ENCODE data around the gene GIPC2. TPM values are rescaled to one million over a fixed set of nuclear protein-coding genes. Genes with fewer than 3 reads are reported as not detected.

GIPC2 gene
- polyA plus RNA-seq, 2 of the 4 experiments (the other 2 are of a cell fraction): 0.06 TPM; not detected in 1

GRCh38 chr1:78032996-78033796 is 12.6 kb upstream of the GIPC2 start:
- Histone ChIP-seq H3K4me1 (peaks cover 4% of the 10 kb centered on the region; the same call in 1 of the 3 replicates), H3K9me3 (no peaks in the 10 kb centered on the region), H3K27ac (no peak overlapping the region), H3K4me2 (no peak overlapping the region), H3K4me3 (no peak overlapping the region)
- no peak for DNase-seq (ENCODE audit: low read depth in 1 of 2, low spot score in 1 of 2)
- ChIA-PET POLR2A (interaction anchor here (1.5 kb wide), 1 partner anchor 29 kb away, joined by 3 read pairs; the partner anchor contains the start of gene DNAJB4), CTCF (interaction anchor here (0.8 to 0.9 kb wide), 2 partner anchors 81 to 82 kb away, joined by 3 read pairs; no protein-coding TSS in a partner anchor)
- WGBS (ENCODE audit: missing lambda C conversion rate): 51% methylated on average over 4 of the region's 4 CpGs
- TF ChIP-seq BCL3 (IDR thresholded peaks at IDR 0.05) (no peak), RCOR1 (IDR thresholded peaks at IDR 0.05; ENCODE audit: low read depth, low read length) (no peak), CEBPB (IDR thresholded peaks at IDR 0.05) (0 out of 4 replicates have a peak, but pooled peaks of 1 of the 2 experiments have one; percentile 8), HDAC2 (IDR thresholded peaks at IDR 0.05) (no peak), NR3C1 (IDR thresholded peaks at IDR 0.05) (no peak)
- TF ChIP-seq, protein P1, sequence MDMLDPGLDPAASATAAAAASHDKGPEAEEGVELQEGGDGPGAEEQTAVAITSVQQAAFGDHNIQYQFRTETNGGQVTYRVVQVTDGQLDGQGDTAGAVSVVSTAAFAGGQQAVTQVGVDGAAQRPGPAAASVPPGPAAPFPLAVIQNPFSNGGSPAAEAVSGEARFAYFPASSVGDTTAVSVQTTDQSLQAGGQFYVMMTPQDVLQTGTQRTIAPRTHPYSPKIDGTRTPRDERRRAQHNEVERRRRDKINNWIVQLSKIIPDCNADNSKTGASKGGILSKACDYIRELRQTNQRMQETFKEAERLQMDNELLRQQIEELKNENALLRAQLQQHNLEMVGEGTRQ (IDR thresholded peaks at IDR 0.05): no peak
- FAIRE-seq: no peak
- ATAC-seq: no peak

GRCh38 chr1:78033797-78034172 is 12.0 kb upstream of the GIPC2 start:
- CTCF ChIA-PET: no interaction called here
- H3K9me3 ChIP-seq: no peaks in the 10 kb centered on the region
- DNase-seq (ENCODE audit: low read depth in 1 of 2, low spot score in 1 of 2): no peak
- WGBS (ENCODE audit: missing lambda C conversion rate): 69% methylated on average over 3 of the region's 3 CpGs
- no peak for ATAC-seq
- no peak overlapping the region for H3K27ac ChIP-seq
- no peak overlapping the region for H3K4me2 ChIP-seq
- FAIRE-seq: no peak
- no peak for TF ChIP-seq RCOR1 (IDR thresholded peaks at IDR 0.05; ENCODE audit: low read depth, low read length)
- no peak for TF ChIP-seq RFX5 (IDR thresholded peaks at IDR 0.05)
- TF ChIP-seq, protein P2, sequence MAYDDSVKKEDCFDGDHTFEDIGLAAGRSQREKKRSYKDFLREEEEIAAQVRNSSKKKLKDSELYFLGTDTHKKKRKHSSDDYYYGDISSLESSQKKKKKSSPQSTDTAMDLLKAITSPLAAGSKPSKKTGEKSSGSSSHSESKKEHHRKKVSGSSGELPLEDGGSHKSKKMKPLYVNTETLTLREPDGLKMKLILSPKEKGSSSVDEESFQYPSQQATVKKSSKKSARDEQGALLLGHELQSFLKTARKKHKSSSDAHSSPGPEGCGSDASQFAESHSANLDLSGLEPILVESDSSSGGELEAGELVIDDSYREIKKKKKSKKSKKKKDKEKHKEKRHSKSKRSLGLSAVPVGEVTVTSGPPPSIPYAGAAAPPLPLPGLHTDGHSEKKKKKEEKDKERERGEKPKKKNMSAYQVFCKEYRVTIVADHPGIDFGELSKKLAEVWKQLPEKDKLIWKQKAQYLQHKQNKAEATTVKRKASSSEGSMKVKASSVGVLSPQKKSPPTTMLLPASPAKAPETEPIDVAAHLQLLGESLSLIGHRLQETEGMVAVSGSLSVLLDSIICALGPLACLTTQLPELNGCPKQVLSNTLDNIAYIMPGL (CRISPR knock-in tag; IDR thresholded peaks at IDR 0.05; ENCODE audit: borderline replicate concordance): no peak
- no peak for TF ChIP-seq RNF2 (IDR thresholded peaks at IDR 0.05; ENCODE audit: borderline replicate concordance, low read depth)
- TF ChIP-seq, protein P3, sequence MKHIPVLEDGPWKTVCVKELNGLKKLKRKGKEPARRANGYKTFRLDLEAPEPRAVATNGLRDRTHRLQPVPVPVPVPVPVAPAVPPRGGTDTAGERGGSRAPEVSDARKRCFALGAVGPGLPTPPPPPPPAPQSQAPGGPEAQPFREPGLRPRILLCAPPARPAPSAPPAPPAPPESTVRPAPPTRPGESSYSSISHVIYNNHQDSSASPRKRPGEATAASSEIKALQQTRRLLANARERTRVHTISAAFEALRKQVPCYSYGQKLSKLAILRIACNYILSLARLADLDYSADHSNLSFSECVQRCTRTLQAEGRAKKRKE (CRISPR knock-in tag; IDR thresholded peaks at IDR 0.05; ENCODE audit: low read depth): no peak
- H3K4me1 ChIP-seq: peaks cover 10% of the 10 kb centered on the region; the same call in 1 of the 3 replicates
- H3K4me3 ChIP-seq: no peak overlapping the region
- POLR2A ChIA-PET: interaction anchor here (1.5 kb wide), 1 partner anchor 29 kb away, joined by 3 read pairs; the partner anchor contains the start of gene DNAJB4

DNA sequence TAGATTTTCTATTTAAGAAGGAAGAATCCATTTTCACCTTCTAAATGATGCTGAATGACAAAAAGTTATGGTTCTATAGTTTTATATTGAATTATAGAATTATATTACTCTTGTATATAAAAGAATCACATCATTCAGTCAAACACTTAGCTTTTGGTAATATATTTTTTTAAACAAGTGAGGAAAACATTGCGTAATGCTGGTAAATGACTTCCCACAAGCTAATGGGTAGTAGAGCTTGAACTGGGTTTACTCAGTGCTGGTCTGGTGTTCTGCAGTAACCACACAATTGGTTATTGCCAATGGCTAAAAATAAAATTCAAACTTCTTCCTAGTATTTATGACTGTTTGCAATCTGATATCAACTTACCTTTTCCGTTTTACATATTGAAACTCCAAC is 10.6 kb upstream of the GIPC2 start:
- POLR2A ChIA-PET: no interaction called here
- FAIRE-seq: no peak
- no peak overlapping the region for H3K4me2 ChIP-seq
- ATAC-seq: no peak
- WGBS (ENCODE audit: missing lambda C conversion rate): 81% methylated on average over 2 of the region's 2 CpGs
- CTCF ChIA-PET: no interaction called here
- peaks cover 11% of the 10 kb centered on the region; the same call in 1 of the 3 replicates for H3K4me1 ChIP-seq
- DNase-seq (ENCODE audit: low read depth in 1 of 2, low spot score in 1 of 2): no peak
- TF ChIP-seq KDM5A (IDR thresholded peaks at IDR 0.05): no peak
- TF ChIP-seq CEBPB (IDR thresholded peaks at IDR 0.05): 0 out of 4 replicates have a peak, but pooled peaks of 1 of the 2 experiments have one; percentile 22
- TF ChIP-seq PBX3 (IDR thresholded peaks at IDR 0.05): no peak
- no peak overlapping the region for H3K4me3 ChIP-seq
- no peak overlapping the region for H3K27ac ChIP-seq
- no peaks in the 10 kb centered on the region for H3K9me3 ChIP-seq
